NCI-H1694 (cell line): Measurements from ENCODE around the gene BIRC7.

Experiments used
- DNase-seq: peaks from one replicate; lab custom pipeline; 2025; lab: John Stamatoyannopoulos, UW

Gene BIRC7

GRCh38 chr20:63281742-63282665, 46.3 kb downstream of the BIRC7 start:
- DNase-seq = no peak

DNA sequence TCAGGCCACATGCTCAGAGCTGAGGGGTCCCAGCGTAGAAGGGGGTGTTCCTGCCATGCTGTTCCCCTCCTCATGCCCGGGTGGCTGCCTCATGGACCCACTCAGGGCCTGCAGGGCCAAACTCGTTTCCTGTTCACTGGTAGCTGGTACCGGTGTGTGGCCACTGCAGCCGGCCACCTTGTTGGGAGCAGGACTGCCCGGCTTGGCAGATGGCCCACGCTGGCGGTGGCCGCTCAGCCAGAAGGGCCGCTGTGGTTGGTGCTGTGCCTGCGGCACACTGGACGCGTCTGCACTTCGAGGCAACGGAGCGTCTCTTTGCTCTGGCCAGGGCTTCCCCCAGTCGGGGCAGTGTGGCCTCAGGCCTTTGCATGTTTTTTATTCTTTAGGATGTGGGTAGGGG, 47.2 kb downstream of the BIRC7 start:
- no peak for DNase-seq

DNA sequence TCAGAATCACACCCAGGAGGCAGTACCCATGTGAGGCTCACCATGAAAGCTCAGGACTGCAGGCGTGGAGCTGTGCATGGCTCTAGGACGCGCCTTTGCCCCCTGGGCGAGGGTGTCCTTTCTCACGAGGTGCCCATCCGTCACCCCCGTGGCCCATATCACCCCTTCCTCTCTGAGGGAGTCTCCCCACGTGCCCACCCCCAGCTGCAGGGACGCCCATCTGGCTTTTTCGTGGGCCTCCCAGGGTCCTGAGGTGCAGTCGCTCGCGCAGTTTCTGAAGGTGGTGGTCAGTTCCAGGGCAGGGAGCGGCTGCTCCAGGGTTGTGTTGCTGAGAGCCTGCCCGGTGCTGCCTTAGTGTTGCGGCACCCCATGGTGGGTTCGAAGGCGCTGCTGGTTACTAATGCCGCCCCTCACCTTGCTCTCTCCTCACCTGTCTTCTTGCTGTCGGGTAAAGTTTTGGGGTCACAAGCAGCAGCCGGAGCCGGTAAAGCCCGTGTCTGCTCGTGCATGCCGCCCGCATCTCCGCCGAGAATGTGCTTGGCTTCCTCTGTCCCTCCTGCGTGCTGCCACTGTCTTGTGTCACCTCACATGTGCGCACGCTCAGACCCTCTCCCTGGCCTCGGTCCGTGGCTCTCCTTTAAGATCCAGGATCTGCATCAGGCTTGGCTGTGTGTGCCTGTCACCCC, 47.8 kb downstream of the BIRC7 start:
- DNase-seq = no peak

- no peak for DNase-seq
Measured at GRCh38 chr20:63284083-63284440, 48.4 kb downstream of the BIRC7 start.

- DNase-seq = no peak
Measured at GRCh38 chr20:63284544-63284949, 48.8 kb downstream of the BIRC7 start.

DNA sequence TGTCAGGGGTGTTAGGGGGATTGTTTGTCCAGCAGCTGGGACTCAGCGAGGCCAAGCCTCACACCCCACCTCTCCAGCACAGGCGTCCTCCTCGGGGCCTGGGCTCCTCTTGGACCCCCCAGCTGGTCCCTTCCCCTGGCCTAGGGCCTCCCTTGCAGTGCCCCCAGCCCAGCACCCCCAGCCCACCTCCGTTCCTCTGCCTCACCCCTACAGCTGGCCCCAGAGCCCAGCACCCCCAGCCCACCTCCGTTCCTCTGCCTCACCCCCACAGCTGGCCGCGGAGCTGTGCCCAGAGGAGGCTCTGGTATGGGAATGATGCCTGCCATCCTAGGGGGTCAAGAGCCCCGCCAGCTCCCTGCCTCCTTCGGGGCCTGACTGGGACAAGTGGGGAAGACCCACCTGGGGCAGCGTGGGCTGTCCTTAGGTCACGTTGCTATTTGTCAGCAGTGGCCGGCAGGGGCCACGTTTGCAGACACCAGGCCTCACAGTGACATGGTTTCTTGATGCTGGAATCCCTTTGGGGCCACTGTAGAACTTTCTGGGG, 49.3 kb downstream of the BIRC7 start:
- DNase-seq = no peak

DNA sequence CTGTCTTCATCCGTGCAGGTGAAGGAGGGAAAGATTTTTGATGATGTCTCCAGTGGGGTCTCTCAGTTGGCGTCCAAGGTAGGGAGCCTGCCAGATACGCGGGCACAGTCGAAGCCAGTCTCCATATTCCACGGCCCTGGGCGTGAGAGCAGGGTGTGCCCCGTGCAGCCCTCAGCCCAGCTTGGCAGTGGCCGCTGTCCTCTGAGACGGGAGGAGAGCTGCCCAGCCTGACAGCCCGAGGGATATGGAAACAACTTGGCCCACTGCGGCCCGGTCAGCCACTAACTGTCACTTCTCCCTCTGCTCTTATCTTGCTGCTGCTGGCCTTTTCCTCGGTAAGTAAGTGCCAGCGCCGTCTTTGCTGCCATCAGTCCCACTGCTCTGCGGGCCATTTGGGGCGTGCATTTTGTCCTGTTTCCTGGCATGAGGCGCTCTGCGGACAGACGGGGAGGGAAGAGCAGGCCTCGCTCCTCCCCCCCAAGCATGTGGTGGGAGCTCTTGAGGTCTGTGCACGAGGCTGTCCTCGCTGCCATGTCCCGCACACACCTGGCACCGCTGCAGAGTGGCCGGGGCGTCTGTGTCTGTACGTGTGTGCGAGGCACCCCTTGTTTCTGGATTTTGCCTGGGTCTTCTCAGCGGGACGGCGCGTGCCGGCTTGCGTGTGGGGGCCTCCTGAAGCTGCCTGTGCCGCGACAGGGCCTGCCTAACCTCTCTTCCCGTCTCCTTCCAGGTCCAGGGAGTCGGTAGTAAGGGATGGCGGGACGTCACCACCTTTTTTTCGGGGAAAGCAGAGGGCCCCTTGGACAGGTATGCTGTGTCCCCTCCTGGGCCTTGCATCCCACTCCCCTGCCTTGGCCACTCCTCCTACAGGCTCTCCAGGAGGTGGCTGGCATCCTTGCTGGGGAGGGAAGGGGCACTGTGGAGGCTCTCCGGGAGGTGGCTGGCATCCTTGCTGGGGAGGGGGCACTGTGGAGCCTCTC, 50.2 kb downstream of the BIRC7 start:
- no peak for DNase-seq

- DNase-seq = no peak
Measured at GRCh38 chr20:63286781-63287696, 51.3 kb downstream of the BIRC7 start.

DNA sequence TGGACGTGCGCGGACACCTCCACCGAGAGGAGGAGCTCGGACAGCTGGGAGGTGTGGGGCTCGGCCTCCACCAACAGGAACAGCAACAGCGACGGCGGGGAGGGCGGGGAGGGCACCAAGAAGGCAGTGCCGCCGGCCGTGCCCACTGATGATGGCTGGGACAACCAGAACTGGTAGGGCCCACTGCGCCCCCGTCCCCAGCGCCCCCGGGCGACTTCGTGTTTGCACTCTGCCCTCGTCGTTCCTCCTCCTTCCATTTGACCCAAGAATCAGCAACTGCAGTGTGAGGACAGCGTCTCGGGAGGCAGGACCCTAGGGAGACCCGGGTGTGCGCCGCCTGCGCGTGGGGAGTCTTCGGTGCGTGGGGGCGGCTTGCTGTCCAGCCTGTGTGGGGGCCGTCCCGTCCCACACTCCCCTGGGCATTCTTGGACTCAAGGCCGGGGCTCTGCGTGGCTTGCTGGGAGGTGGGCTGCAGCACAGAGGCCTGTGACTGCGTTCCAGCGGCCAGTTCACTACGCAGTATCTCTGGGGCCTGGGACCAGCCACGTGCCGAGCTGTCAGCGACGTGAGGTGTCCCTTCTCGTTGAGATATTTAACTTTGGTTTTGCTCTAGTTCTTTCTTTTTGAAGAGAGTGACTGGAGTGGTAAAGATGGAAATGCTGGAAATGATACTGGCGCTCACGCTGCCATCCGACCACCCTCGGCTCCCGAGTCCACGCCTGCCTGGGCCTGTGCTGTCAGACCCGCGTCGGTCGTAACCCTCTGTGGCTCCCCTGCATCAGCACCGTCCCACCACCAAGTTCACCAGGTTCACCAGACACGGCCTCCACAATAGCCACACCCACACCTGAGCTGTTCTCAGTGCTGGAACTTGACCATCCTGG, 52.2 kb downstream of the BIRC7 start:
- DNase-seq = no peak

- no peak for DNase-seq
Measured at GRCh38 chr20:63288581-63289251, 53.0 kb downstream of the BIRC7 start.

DNA sequence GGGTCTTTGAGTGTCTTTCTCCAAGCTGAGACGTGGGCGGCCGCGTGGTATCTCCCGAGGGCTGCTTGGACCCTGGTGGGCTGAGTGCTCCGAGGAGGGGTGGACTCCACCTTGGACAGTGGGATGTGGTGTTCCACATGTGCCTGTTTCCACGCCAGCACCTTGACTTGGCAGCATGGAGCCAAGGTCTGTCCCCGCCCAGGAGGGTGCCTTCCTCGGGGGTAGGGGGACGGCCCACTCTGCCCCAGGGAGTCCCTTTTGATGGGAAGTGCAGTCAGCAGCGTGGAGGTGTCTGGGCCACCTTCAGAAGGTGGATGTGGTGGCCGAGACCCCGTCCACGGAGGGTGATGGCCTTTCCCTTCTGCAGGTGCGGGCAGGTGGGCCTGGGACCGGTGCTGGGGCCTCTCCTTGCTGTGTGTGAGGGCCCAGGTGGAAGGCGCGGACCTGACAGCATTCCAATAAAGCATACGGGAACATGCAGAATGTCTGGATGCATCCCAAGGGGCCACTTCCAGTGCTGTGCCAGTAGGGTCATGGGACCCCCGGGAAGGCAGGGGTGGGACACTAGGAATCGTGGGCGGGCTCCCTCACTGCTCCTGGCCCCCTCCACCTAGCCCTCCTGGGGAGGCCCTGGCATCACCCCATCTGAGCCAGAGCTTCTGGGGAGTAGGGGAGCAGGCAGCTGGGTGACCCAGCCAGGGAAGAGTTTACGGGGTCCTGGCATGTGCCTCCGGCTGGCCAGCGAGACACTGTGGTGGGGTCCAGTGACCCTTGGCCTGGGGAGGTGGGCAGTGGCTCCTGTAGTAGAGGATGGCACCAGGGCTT, 53.8 kb downstream of the BIRC7 start:
- no peak for DNase-seq
